HG03025 (cell line): ENCODE results near the gene ANKFN1.

ENCODE experiments used
- ATAC-seq: cut with Tn5 transposase; IDR thresholded peaks from one replicate; pipeline ENCODE4 v1.9.1; 2021; ENCODE audit warnings: mild to moderate bottlenecking, moderate library complexity; ENCODE audit not compliant: unreplicated experiment, low FRiP score

Gene ANKFN1

DNA sequence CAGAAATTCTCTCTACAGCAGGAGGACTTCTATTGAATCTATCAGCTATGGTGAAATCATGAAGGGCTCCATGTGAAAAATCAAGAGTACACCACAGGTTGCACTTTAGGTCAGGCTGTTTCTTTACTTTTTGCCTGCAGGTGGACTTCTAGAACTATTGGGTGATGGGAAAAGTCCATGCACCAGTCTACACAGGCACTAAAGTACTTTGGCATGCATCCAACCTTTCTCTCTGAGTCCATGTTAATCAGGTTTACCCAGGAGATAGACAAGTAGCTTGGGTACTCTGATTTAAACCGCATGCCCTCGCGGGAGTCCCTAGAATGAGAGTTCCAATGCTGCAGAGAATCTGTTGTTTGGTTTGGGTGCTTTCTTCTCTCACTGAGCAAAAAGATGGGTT, 9.1 kb upstream of the ANKFN1 start:
- ATAC-seq: no peak

DNA sequence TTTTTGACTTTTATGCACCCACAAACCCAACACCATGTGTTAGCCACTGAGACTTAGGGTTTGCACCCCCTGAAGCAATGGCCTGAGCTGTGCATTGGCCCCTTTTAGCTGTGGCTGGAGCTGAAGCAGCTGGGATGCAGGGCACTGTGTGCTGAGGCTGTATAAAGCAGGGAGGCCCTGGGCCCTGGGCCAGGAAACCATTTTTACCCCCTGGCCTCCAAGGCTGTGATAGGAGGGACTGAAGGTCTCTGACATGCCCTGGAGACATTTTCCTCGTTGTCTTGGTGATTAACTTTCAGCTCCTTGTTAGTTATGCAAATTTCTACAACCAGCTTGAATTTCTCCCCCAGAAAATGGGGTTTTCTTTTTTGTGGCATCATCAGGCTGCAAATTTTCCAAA, 6.7 kb upstream of the ANKFN1 start:
- ATAC-seq: no peak

DNA sequence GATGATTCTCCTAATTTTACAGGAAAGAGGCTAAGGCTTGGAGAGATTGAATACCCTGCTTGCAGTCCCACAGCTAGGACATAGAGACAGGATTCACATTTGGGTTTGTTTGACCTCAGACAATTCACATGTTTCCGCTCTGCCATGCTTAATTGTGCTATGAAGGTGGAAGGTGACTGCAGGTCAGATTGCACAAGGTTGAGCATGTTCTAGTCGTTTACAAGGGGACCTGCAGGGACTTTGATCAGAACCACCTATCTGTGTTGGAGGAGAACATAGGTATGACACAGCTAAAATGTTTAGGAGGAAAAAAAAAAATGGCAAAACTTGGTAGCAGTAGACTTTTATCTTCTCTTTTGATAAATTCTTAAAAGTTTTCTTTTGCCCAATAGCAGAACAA, 4.9 kb upstream of the ANKFN1 start:
- no peak for ATAC-seq

DNA sequence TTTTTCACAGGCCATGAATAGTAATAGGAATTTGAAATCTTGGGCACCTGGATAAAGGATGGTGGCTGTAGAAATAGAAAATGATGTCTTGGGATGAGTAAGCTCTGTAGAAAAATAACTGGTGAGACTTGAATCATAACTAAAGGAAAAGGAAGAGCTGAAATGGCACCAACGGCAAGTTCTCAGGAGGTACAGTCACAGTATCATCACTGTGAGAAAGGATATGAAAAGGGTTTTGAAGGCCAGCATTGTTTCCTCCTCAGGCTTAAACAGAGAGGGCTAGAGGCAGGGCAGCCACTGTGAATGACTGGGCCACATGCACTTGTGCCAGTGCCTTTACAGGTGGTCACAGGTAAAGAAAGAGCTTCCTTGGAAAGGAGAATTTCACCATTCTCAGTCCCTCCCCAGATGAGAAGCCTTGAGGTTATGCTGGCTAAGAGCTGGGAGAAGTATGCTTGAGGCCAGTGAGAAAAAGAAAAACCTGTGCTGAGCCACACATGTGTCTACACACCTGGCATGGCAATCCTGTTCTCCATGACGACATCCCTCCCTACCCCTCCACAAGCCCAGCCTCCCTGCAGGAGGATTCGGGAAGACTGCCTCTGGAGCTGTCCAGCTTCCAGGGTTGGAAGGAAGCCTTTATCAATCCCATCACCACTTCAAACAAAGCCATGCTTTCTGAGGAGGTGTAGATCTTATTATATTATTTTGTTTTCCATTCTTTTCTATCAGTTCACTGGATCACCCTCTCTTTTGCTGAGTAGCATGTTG, 3.8 kb upstream of the ANKFN1 start:
- ATAC-seq: no peak

DNA sequence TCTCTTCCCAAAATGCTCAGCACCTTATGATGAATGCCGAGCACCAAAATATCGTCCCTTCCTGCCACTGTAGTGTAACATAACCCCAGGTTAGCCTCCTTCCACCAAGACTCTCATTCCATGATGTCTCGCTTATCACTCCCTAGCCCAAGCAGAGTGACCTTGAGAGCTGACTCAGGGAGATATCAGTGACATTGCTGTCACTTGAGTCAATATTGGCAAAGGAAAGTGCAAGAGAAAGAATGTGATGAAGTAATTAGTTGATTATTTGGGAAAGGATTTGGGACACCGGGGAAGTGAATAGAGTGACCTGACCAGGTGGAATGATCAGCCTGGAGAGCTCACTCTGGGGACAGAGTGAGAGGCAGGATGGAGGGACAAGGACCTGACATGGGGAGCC, 2.6 kb upstream of the ANKFN1 start:
- no peak for ATAC-seq

DNA sequence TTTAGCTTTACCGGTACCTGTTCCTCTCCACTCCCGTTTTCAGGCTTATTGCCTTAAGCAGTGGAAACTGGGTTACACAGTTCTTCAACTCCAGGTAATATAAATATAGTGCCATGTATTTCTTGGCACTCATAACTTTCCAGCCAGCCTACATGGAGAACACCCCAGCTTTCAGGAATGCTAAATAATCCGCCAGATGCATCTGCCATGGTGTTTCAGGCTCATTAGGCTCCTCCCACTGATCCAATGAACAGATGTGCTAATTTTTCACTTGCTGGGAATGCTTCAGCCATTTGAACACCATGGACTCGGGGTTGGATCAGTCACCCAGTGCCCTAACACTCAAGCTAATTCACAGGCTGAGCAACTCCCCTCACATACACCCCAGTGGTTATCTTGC, 4.6 kb downstream of the ANKFN1 start:
- ATAC-seq: no peak

DNA sequence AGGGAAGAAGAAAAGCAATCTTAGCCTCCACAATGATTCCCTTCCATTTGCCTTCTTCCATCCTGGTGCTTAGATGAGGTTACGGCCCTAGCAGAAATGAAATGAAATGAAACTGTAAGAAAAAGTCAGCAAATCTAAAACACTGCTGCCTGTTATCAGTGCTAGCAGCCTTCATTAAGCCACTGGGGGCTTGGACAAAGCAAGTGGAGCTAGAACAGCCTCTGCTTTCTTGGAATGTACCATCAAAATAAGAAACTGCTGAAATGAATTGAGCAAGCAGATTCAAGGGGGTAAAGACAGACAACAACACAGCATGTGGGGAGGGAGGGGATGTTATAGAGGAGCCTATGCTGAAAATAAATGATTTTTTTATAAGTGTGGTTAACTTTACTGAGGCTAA, 5.1 kb downstream of the ANKFN1 start:
- no peak for ATAC-seq

DNA sequence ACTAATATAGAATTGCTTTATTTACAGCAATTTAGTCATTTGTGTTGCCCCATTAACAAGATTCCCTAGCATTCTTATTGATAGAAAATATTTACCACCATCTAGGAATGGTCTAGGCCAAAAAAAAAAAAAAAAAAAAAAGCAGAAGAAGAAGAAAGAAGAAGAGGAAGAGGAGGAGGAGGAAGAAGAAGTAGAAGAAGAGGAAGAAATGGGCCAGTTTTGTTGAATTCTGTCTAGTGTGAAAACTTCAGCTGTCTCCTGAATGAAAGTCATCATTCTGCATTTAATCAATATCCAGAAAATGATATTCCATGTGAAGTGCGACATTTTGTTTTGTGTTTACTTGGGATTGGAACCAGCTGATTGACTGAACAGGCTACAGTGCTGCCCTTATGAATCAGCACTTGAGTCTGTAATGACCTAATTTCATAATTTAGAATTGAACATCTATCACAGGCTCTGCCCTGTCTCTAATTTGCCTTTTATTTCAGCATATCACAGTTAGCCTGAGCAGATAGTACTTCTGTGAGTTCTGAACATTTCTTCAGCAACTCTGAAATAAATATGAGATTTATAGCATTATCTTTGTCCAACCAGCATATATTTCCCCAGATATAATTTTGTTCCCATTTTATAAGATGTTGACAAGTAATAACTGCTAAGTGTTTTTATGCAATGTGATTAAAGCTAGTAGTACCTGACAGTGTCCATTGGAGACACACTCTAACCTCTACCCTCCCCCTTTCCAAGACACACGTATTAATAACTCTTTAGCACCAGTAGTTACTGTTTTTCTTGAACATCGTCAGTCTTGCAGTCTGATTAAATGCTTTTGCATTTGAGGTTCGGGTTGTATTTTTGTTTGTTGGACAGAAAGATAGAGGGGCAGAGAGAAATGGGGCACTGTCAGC, 5.9 kb downstream of the ANKFN1 start:
- ATAC-seq: no peak

DNA sequence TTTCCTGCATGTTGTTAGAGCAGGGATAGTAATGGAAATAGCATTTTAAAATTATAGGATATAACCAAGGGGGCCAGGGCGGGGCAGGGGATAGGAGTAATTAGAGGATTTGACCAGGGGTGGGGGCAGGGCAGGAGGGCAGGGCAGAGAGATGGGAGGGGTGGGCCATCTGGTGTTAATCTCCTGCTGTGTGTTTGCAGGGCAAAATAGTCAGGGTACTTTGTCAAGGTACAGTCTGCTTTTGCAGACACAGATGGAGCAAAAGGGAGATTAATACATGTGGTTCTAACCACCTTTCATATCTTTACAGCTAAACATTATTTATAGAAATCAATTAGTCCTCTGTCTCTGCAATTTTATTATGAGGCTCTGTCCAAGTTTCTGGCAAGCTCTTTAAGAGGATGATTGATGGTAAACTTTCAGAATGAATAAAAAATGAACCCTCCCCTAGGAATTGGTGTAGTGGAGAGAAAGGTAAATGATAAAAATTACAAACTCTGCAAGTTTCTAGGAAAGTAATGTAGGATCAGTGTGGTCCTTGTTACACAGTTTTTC, 6.6 kb downstream of the ANKFN1 start:
- no peak for ATAC-seq

DNA sequence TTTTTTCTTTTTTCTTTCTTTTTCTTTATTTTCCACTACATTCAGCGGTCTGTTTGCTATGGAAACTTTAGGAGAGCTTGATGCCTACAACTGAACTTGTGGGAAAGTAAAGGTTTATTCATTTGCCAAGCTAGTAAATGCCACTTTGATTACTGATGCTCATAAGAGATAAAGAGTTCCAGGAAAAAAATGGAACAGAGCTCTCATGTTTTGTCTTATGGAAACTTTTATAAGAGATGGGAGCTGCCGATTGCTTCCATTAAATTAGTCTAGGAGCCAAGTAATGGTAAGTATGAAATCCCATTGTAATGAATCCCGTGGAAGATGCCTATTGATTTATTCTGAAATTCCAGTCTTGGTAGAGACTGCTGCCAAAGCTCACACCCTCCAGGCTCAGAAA, 7.1 kb downstream of the ANKFN1 start:
- ATAC-seq: no peak

DNA sequence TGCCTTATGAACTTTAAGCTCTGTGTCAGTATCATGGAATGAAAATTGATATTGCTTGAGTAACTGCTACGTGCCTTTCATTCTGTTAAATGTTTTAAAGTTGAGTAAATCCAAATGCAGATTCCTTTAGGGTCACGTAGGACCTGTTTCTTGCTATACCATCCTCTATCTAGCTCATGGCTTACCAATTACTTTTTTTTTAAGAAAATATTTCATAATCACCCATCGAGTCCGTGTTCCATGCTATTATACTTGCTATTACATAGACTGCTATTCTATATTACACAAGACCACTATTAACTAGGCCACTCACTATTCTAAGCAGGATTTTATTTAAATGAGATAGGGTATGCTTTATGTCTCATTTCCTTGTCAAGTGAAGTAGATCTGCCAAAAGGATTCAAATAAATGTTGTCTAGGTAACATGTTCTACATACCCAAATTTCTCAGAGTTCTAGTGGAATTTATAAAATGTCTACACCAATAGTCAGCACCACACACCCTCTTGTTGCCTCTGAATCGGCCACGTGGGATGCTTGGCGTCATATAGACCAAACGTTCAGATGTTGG, 11.9 kb downstream of the ANKFN1 start:
- ATAC-seq: no peak

DNA sequence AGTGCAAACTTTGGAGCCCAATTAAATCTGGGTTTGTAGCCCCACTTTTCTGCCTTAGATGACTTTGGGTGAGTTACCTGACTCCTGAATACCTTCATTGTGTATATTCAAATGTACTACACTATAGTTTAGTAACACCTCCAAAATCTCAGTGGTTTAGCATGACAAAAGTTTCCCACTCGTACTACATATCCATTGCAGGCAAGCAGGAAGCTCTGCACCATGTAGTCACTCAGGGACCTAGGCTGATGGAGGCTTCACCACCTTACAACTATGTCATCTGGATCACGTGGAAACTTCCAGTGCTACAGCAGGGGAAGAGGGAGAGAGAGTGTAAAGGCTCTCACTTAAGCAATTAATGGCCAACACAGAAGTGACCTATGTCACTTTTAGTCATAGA, 14.2 kb downstream of the ANKFN1 start:
- ATAC-seq: no peak

DNA sequence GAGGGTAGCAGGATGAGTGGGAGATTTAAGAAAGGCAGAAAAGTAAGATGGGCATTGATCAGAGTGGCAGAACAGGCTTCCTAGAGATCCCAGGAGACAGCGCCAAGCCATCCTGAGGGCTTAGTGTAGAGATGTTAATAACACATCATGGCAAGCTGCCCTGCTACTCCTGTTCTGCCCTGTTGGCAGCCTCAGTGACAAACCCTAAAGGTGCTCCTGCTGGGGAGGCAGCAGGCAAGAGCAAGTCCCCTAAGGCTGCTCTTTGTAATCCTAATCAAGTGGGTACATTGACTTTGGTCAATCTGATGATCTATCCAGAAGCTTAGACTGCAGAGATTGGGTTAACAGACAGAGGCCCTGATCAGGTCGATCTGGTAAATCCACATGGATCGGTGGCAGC, 16.3 kb downstream of the ANKFN1 start:
- no peak for ATAC-seq

DNA sequence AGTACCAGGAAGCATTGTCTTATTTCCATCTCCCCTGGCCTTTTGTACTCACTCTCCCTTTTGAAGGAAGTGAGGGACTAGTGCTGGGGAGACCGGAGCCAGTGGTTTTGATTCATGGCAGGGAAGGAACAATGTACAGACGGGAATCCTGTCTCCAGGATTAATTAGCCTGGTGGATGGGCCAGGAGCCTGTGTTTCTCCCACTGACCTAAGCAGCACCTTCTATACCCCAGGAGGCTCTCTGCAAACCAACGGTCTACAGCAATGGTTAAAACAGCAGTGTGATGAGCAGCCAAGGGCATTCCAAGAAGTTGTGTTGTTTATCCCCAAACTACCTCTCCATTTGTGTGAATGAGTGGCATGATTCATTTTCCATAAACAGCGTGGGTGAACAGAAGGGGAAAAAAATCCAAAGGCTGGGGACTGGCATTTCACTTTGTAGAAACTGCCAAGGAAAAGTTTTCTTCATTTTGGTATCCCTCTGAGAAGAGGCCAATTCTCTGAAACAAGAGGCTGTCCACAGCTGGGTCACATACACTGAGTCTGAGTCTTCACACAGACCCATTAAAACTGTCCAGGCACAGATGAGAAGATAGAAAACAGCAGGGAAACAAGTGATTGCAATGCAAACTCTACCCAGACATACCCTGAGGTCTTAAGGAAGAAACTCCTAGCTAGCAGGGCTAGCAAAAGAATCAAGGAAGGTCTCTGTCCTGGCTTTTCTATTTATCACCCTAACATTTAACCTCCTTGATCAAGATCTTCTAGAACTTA, 18.1 kb downstream of the ANKFN1 start:
- no peak for ATAC-seq

DNA sequence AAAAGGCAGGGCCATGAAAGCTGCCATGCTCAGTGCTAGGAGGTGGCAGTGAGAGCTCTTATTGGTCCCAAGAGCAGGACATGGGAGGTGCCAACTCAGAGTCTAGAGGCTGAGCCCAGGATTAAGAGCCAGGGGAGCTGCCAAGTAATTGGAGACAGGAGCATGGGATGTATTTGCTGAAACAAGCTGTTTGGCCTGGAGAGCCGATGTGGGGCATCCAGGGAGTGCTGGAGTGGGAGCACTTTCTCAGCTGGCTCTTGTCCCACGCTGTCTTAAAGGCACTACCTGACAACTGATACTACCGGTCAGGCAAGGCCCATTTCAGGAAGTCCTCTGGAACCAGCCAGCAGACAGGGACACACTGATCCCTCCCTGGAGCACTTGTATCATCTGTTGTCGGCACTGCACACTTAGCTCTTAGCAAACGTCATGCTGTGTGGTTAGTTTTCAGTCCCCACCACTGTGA, 19.3 kb downstream of the ANKFN1 start:
- no peak for ATAC-seq

DNA sequence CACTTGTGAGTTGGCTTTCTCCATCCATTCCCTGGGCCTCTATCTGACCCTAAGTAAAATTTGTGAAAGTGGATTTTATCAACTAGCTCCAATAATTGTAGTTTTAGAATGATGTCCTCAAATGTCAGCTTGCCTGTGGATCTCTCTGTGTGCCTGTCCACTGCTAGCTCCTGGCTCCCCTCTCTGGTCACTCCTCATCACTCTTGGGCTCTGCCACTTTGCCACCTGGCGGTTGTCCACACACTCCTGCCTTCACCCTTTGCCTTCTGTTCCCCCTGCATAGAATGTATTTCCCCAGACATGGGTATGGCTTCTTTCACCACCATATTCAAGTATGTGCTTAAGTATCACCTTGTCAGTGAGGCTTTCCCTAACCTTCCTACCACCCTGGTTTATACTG, 19.8 kb downstream of the ANKFN1 start:
- ATAC-seq: no peak

DNA sequence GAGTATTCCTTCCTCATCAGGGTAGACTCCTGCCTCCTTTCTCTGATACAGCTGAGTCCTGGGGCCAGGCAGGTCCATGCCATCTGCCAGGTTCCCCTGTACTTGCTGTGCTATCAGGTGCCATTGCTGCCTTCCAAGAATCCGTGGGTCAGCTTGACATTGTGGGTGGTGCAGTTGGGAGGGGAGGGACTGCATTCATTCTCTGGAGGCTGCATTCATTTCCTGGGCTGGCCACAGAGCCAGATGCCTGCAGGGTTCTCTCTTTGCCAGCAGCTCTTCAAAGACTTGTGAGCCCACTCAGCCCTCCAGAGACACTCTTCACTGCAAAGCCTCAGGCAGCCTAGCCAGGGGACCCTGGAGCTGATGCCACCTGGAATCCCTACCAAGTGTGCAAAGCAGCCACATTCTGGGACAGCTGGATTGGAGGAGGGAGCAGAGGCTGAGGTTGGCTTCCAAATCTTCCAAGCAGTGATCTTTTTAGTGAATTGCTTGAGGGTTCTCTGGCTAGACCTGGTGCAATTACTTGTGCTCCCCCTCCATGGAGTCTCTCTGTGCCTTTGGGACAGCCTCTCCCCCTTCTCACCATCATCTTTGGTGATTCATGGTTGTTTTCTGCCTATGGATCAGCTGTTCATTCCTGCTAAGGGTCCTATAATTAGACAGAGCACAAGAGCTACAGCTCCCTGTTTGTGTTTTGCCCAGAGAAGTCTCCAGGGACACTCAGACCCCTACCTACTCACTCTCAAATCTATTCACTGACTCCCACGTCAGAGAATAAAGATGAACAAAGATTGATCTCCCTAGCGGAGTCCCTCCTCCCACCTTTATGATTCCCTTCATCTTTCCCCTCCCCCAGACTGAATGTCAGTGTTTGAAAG, 20.9 kb downstream of the ANKFN1 start:
- no peak for ATAC-seq

DNA sequence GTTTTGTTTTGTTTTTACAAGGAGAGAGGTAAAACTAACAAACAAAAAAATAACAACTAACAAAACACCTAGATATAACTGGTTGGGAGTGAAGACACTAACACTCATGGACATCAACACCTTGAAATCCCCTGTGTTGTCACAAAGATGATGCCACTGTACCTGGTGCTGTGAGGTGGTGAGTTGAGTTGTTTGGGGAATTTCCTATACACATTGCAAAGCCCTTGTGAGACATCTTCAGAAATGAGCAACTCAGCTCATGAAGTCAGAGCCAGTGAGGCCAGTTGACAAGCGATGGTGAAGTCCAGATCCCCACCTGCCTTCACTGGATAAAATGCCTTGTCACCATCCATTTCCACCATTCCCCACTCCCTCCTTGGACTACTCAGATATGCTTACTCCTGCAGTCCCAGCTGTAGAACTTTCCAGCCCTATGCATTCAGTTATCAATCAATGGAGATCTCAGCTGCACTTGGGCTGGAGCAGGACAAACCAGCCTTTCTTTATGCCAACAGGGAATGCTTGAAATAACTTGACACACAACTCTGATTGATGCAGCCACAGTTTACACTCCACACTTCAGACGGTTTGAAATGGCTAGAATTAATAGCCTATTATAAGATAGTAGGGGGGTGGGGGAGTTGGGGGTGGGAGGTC, 22.2 kb downstream of the ANKFN1 start:
- ATAC-seq: no peak

DNA sequence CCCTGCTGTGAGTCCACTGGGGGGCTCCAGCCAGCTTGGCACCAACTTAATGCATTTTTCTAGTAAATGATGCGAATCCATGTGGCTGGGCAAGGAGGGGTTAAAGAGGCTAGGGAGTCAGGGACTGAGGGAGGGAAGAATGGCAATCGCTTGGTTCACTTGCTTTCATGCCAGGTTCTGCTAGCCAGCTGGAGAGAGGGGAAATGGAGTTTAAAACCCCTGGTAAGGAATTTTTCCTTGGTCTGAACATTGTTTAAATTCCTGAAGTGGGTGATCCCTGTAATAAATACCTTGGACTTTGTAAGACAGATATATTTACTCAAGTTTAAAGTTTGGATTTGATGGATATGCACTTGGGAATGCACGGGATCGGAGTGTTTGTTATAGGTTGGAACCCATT, 22.8 kb downstream of the ANKFN1 start:
- ATAC-seq: no peak
